ENCODE results near the gene PRIM1. TPM values are rescaled to one million over a fixed set of nuclear protein-coding genes. Genes with fewer than 3 reads are reported as not detected.
A peak's percentile ranks its signal among the peaks of the same experiment; 100 is the strongest.

Gene PRIM1
- total RNA-seq, 1 experiment from 2014 or later: 32.3 TPM

DNA sequence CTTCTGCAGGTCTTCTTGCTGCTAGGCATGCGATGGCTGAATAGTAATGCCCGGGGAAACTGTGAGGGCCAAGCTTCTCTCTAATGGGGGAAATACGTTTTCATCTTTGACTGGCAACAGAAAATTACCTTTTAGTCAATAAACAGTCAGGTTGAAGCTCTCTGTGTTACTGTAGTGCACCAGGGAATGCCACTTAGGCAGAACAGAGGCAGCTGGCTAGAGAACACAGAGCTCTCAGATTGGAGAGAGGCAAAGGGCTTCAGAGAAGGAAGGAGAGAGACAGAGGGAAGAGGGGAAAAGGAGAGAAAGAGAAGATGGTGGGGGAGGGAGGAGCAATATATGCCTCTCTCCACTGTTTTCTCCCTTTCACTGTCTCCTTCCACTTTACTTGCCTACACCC is 17.7 kb upstream of the PRIM1 start:
- intact Hi-C loops (cut with micrococcal nuclease): no loop called here
- H2AFZ ChIP-seq (ENCODE audit: low read length): no peak overlapping the region
- CTCF ChIA-PET: no interaction called here

GRCh38 chr12:56768424-56768823 is 16.3 kb upstream of the PRIM1 start:
- DNase-seq (peak; percentile 57), ATAC-seq (no peak)
- peaks cover 5% of the 10 kb centered on the region for H3K4me1 ChIP-seq (ENCODE audit: insufficient read depth, low read length)
- no peaks in the 10 kb centered on the region for H3K9me2 ChIP-seq (replicated peaks; ENCODE audit: low read length)
- no peaks in the 10 kb centered on the region for H3K27me3 ChIP-seq (ENCODE audit: low read length)
- no peak overlapping the region for H3K9ac ChIP-seq (ENCODE audit: low read length)
- H3K36me3 ChIP-seq (ENCODE audit: low read depth, low read length): no peaks in the 10 kb centered on the region
- H2AFZ ChIP-seq (ENCODE audit: low read length): no peak overlapping the region
- intact Hi-C loops (cut with micrococcal nuclease): no loop called here
- POLR2A ChIA-PET (ENCODE audit: unreplicated experiment): no interaction called here
- no peak overlapping the region for H3K4me3 ChIP-seq (ENCODE audit: low read length)
- no peaks in the 10 kb centered on the region for H3K79me2 ChIP-seq (ENCODE audit: low read length)
- no peak overlapping the region for H3K27ac ChIP-seq (ENCODE audit: low read length)
- TF ChIP-seq, protein P1, sequence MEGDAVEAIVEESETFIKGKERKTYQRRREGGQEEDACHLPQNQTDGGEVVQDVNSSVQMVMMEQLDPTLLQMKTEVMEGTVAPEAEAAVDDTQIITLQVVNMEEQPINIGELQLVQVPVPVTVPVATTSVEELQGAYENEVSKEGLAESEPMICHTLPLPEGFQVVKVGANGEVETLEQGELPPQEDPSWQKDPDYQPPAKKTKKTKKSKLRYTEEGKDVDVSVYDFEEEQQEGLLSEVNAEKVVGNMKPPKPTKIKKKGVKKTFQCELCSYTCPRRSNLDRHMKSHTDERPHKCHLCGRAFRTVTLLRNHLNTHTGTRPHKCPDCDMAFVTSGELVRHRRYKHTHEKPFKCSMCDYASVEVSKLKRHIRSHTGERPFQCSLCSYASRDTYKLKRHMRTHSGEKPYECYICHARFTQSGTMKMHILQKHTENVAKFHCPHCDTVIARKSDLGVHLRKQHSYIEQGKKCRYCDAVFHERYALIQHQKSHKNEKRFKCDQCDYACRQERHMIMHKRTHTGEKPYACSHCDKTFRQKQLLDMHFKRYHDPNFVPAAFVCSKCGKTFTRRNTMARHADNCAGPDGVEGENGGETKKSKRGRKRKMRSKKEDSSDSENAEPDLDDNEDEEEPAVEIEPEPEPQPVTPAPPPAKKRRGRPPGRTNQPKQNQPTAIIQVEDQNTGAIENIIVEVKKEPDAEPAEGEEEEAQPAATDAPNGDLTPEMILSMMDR (conservative IDR thresholded peaks at IDR 0.05; ENCODE audit: low read depth, low read length): no peak
- TF ChIP-seq EZH2phosphoT487 (IDR thresholded peaks at IDR 0.05; ENCODE audit: borderline replicate concordance, low read length) (no peak), EZH2 (IDR thresholded peaks at IDR 0.05; ENCODE audit: low read length, unreplicated experiment) (no peak)
- H4K20me1 ChIP-seq (ENCODE audit: low read length): no peaks in the 10 kb centered on the region
- no TSS peak for BruUV-seq (replicated peaks)
- H3F3A ChIP-seq (ENCODE audit: low read length, unreplicated experiment): no peaks in the 10 kb centered on the region
- CTCF ChIA-PET: interaction anchor here (0.8 kb wide), 1 partner anchor 217 kb away, joined by 3 read pairs; no protein-coding TSS in a partner anchor
- 0 out of 2 replicates have a peak overlapping the region, but pooled peaks have one; percentile 17 for H3K4me2 ChIP-seq (ENCODE audit: low read length)
- H3K9me3 ChIP-seq (ENCODE audit: low read length): no peaks in the 10 kb centered on the region

More for the DNA sequence above, 17.7 kb upstream of the PRIM1 start:
- Histone ChIP-seq H3K9me2 (replicated peaks; ENCODE audit: low read length) (no peaks in the 10 kb centered on the region), H3K27me3 (ENCODE audit: low read length) (no peaks in the 10 kb centered on the region), H3K4me2 (ENCODE audit: low read length) (no peak overlapping the region), H4K20me1 (ENCODE audit: low read length) (no peaks in the 10 kb centered on the region), H3K27ac (ENCODE audit: low read length) (no peak overlapping the region), H3K4me3 (ENCODE audit: low read length) (no peak overlapping the region), H3F3A (ENCODE audit: low read length, unreplicated experiment) (no peaks in the 10 kb centered on the region), H3K9ac (ENCODE audit: low read length) (no peak overlapping the region), H3K4me1 (ENCODE audit: insufficient read depth, low read length) (peaks cover 5% of the 10 kb centered on the region), H3K36me3 (ENCODE audit: low read depth, low read length) (no peaks in the 10 kb centered on the region), H3K79me2 (ENCODE audit: low read length) (no peaks in the 10 kb centered on the region), H3K9me3 (ENCODE audit: low read length) (no peaks in the 10 kb centered on the region)
- POLR2A ChIA-PET (ENCODE audit: unreplicated experiment): interaction anchor here (0.6 kb wide), 1 partner anchor 777 kb away, joined by 5 read pairs; the partner anchor contains the start of gene DCTN2
- DNase-seq (no peak), ATAC-seq (no peak)
- BruUV-seq (replicated peaks): no TSS peak
- TF ChIP-seq, protein P1 (conservative IDR thresholded peaks at IDR 0.05; ENCODE audit: low read depth, low read length): no peak
- TF ChIP-seq EZH2phosphoT487 (IDR thresholded peaks at IDR 0.05; ENCODE audit: borderline replicate concordance, low read length) (no peak), EZH2 (IDR thresholded peaks at IDR 0.05; ENCODE audit: low read length, unreplicated experiment) (no peak)

- no peak overlapping the region for H3K4me2 ChIP-seq (ENCODE audit: low read length)
- no peak overlapping the region for H2AFZ ChIP-seq (ENCODE audit: low read length)
- no peaks in the 10 kb centered on the region for H3K36me3 ChIP-seq (ENCODE audit: low read depth, low read length)
- DNase-seq (no peak), ATAC-seq (no peak)
- H3K79me2 ChIP-seq (ENCODE audit: low read length): no peaks in the 10 kb centered on the region
- H3K9me3 ChIP-seq (ENCODE audit: low read length): no peaks in the 10 kb centered on the region
- no peaks in the 10 kb centered on the region for H4K20me1 ChIP-seq (ENCODE audit: low read length)
- BruUV-seq (replicated peaks): no TSS peak
- no peaks in the 10 kb centered on the region for H3F3A ChIP-seq (ENCODE audit: low read length, unreplicated experiment)
- no peaks in the 10 kb centered on the region for H3K9me2 ChIP-seq (replicated peaks; ENCODE audit: low read length)
- no peak overlapping the region for H3K9ac ChIP-seq (ENCODE audit: low read length)
- H3K4me1 ChIP-seq (ENCODE audit: insufficient read depth, low read length): peaks cover 5% of the 10 kb centered on the region
- TF ChIP-seq, protein P1 (conservative IDR thresholded peaks at IDR 0.05; ENCODE audit: low read depth, low read length): no peak
- no peak for TF ChIP-seq EZH2phosphoT487 (IDR thresholded peaks at IDR 0.05; ENCODE audit: borderline replicate concordance, low read length)
- no peak for TF ChIP-seq EZH2 (IDR thresholded peaks at IDR 0.05; ENCODE audit: low read length, unreplicated experiment)
- H3K27ac ChIP-seq (ENCODE audit: low read length): no peak overlapping the region
- ChIA-PET POLR2A (ENCODE audit: unreplicated experiment) (no interaction called here), CTCF (no interaction called here)
- no peak overlapping the region for H3K4me3 ChIP-seq (ENCODE audit: low read length)
- no peaks in the 10 kb centered on the region for H3K27me3 ChIP-seq (ENCODE audit: low read length)
- intact Hi-C loops (cut with micrococcal nuclease): no loop called here
Measured at GRCh38 chr12:56766535-56766934, 14.4 kb upstream of the PRIM1 start.
